Measurements from ENCODE around the gene TMEM80. TPM values are rescaled to one million over a fixed set of nuclear protein-coding genes. Genes with fewer than 3 reads are reported as not detected.
"Not testable (repeated sequence)": the region's sequence is repeated elsewhere in the genome, so short reads cannot be mapped to it uniquely, and the experiment has no call there.

The TMEM80 gene
- total RNA-seq, 4 donors from 2014 or later, result 3.2 to 22.3 (median 14.3) TPM

DNA sequence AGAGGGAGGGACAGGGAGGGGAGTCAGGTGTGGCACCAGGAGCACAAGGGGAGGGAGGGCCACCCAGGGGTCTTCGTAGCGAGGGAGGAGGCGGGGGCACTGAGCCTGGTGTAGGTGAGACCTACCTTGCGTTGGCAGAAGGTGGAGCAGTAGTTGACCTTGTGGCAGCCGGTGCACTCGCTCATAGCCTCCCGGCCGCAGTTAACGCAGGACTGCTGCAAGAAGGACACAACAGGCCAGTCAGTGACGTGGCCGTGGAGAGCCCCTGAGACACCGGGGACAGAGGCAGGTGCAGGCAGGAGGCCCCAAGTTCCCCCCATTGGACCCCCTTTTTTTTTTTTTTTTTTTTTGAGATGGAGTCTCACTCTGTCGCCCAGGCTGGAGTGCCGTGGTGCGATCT is 41.8 kb upstream of the TMEM80 start:
- Histone ChIP-seq H3K4me3 (no peak overlapping the region), H3K9me3 (no peaks in the 10 kb centered on the region), H3K27ac (no peak overlapping the region), H3K36me3 (no peaks in the 10 kb centered on the region), H3K27me3 (no peaks in the 10 kb centered on the region), H3K4me1 (no peaks in the 10 kb centered on the region)
- ATAC-seq, result no peak
- no peak for TF ChIP-seq POLR2A (IDR thresholded peaks at IDR 0.05)
- TF ChIP-seq, protein P1, sequence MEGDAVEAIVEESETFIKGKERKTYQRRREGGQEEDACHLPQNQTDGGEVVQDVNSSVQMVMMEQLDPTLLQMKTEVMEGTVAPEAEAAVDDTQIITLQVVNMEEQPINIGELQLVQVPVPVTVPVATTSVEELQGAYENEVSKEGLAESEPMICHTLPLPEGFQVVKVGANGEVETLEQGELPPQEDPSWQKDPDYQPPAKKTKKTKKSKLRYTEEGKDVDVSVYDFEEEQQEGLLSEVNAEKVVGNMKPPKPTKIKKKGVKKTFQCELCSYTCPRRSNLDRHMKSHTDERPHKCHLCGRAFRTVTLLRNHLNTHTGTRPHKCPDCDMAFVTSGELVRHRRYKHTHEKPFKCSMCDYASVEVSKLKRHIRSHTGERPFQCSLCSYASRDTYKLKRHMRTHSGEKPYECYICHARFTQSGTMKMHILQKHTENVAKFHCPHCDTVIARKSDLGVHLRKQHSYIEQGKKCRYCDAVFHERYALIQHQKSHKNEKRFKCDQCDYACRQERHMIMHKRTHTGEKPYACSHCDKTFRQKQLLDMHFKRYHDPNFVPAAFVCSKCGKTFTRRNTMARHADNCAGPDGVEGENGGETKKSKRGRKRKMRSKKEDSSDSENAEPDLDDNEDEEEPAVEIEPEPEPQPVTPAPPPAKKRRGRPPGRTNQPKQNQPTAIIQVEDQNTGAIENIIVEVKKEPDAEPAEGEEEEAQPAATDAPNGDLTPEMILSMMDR (IDR thresholded peaks at IDR 0.05 in 4 of 5, conservative IDR thresholded peaks at IDR 0.05 in 1 of 5), result no peak
- DNase-seq, result no peak
- intact Hi-C loops (cut with DNase I; ENCODE audit: low total_unique reads) (no loop called here), in situ Hi-C loops (cut with MboI; ENCODE audit: low sequenced_read_pairs in 4 of 4) (no loop called here)

DNA sequence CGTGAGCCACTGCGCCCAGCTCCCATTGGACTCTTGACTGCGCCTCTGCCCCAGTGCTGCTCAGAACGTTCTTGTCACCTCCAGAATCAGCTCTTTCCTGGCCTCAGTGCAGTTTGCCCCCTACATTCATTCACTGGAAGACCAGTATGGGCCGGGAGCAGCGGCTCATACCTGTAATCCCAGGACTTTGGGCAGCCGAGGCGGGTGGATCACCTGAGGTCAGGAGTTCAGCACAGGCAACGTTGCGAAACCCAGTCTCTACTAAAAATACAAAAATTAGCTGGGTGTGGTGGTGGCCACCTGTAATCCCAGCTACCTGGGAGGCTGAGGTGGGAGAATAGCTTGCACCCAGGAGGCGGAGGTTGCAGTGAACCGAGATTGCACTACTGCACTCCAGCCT is 41.2 kb upstream of the TMEM80 start:
- not testable (repeated sequence) for H3K36me3 ChIP-seq, DNase-seq

DNA sequence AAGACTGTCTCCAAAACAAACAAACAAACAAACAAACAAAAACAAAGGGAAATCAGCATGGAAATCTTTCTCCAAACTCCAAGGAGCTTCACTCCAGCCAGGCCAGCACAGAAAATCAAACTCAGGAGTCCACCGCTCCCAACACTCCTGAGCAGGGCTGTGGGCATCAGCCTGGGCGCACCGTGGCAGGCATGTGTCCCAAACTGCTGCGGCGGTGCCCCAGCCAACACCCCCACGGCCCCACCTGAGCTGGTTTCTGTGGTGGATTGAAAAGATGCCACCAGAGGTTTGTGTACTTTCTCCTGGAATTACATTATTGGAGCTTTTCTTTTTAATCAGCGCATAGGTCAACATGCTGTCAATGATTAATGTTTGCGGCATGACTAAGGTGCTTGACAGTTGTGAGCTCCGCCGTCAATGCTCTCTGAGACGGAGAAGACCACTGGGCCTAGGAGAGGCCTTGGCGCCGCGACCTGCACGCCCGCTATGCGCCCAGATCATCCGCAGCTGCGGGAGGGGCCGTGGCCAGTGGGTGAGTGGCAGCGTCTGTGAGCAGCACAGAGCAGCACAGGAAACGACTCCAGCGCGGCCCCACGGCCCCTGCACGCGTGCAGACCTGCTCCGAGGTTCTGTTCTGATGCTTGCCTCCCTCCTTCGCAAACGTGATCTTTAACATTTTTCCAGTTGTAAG is 40.4 kb upstream of the TMEM80 start:
- H3K27ac ChIP-seq, result no peak overlapping the region
- H3K36me3 ChIP-seq, result peaks cover 0 to 5% of the 10 kb centered on the region in 2 donors
- TF ChIP-seq POLR2A (IDR thresholded peaks at IDR 0.05), result no peak
- TF ChIP-seq, protein P1 (IDR thresholded peaks at IDR 0.05 in 4 of 5, conservative IDR thresholded peaks at IDR 0.05 in 1 of 5), result no peak
- no peak overlapping the region for H3K4me3 ChIP-seq
- DNase-seq (no peak), ATAC-seq (no peak)
- H3K4me1 ChIP-seq, result no peaks in the 10 kb centered on the region
- intact Hi-C loops (cut with DNase I; ENCODE audit: low total_unique reads), result no loop called here
- no peaks in the 10 kb centered on the region for H3K9me3 ChIP-seq
- no peaks in the 10 kb centered on the region for H3K27me3 ChIP-seq
- in situ Hi-C loops (cut with MboI; ENCODE audit: low sequenced_read_pairs in 4 of 4), result no loop called here

More for the DNA sequence above, 41.2 kb upstream of the TMEM80 start:
- ATAC-seq, result peak in 1 of 2 donors; percentile 11
- H3K4me1 ChIP-seq; intact Hi-C loops (cut with DNase I; ENCODE audit: low total_unique reads); H3K4me3 ChIP-seq; H3K9me3 ChIP-seq; H3K27me3 ChIP-seq; in situ Hi-C loops (cut with MboI; ENCODE audit: low sequenced_read_pairs in 4 of 4); H3K27ac ChIP-seq: not testable (repeated sequence)

DNA sequence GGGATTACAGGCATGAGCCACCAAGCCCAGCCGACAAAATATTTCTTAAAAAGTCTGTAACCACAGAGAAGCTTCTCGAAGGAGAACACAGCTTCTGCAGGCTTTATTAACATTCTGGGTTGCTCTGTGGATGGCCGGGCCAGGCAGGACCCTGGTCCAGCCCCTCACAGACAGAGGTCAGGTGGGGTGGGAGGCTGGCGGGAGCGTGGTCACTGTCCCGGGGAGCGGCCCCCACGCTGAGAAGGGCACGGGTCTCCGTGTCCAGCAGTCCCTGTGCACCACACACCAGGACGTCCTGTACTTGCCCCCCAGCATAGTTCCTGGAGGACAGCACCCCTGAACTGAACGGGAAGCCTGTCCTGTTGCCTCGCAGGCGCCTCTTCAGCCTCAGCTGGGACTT is 39.2 kb upstream of the TMEM80 start:
- Histone ChIP-seq H3K9me3 (no peaks in the 10 kb centered on the region), H3K4me3 (no peak overlapping the region), H3K36me3 (peaks cover 0 to 5% of the 10 kb centered on the region in 2 donors), H3K27ac (no peak overlapping the region), H3K4me1 (no peaks in the 10 kb centered on the region), H3K27me3 (no peaks in the 10 kb centered on the region)
- ATAC-seq (no peak), DNase-seq (no peak)
- intact Hi-C loops (cut with DNase I; ENCODE audit: low total_unique reads) (no loop called here), in situ Hi-C loops (cut with MboI; ENCODE audit: low sequenced_read_pairs in 4 of 4) (no loop called here)
- TF ChIP-seq, protein P1 (IDR thresholded peaks at IDR 0.05 in 4 of 5, conservative IDR thresholded peaks at IDR 0.05 in 1 of 5), result no peak
- no peak for TF ChIP-seq POLR2A (IDR thresholded peaks at IDR 0.05)

DNA sequence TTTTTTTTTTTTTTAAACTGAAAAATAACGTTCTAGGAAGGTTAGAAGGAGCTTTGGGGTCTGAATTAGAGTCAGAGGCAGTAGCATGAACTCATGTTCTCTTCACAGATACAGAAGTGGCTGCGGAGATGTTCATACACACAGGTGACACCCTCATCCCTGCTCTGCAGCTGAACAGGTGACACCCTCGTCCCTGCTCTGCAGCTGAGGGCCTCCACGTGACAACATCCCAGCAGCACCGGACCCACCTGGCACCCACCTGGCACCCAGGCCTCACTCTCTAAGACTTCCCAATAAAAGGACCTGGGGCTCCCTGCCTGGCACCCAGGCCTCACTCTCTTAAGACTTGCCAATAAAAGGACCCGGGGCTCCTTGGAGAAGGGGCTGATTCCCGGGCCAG is 38.8 kb upstream of the TMEM80 start:
- in situ Hi-C loops (cut with MboI; ENCODE audit: low sequenced_read_pairs in 4 of 4), result no loop called here
- intact Hi-C loops (cut with DNase I; ENCODE audit: low total_unique reads), result no loop called here

More for the DNA sequence above, 38.8 kb upstream of the TMEM80 start:
- H3K36me3 ChIP-seq, result peaks cover 0 to 5% of the 10 kb centered on the region in 2 donors
- ATAC-seq (no peak), DNase-seq (no peak)
- H3K27me3 ChIP-seq, result no peaks in the 10 kb centered on the region
- H3K9me3 ChIP-seq, result no peaks in the 10 kb centered on the region
- H3K4me1 ChIP-seq, result no peaks in the 10 kb centered on the region
- H3K4me3 ChIP-seq, result no peak overlapping the region
- TF ChIP-seq, protein P1 (IDR thresholded peaks at IDR 0.05 in 4 of 5, conservative IDR thresholded peaks at IDR 0.05 in 1 of 5), result no peak
- no peak for TF ChIP-seq POLR2A (IDR thresholded peaks at IDR 0.05)
- H3K27ac ChIP-seq, result no peak overlapping the region
